Measurements from ENCODE around the gene LPP. TPM values are rescaled to one million over a fixed set of nuclear protein-coding genes. Genes with fewer than 3 reads are reported as not detected.

LPP gene
- total and polyA plus RNA-seq, 2 of the 4 experiments (the other 2 are of a cell fraction), result 16.0 to 130 TPM

GRCh38 chr3:188342991-188343732 lies 189.2 kb downstream of the LPP start:
- CTCF ChIA-PET, result interaction anchor here (0.7 kb wide), 1 partner anchor 9 kb away, joined by 3 read pairs; no protein-coding TSS in a partner anchor
- POLR2A ChIA-PET (ENCODE audit: unreplicated experiment), result no interaction called here
- no TSS peak for BruUV-seq (replicated peaks)

More at GRCh38 chr3:188342991-188343732, 189.2 kb downstream of the LPP start:
- in situ Hi-C loops (cut with MboI; ENCODE audit: low sequenced_read_pairs) (no loop called here), dilution Hi-C loops (cut with HindIII; ENCODE audit: low sequenced_read_pairs, unreplicated experiment) (no loop called here), intact Hi-C loops (cut with micrococcal nuclease) (loop anchor here (10.0 kb wide), 1 partner anchor 612 kb away; no protein-coding TSS in a partner anchor)
- no peak overlapping the region for H4K91ac ChIP-seq (ENCODE audit: insufficient read depth, low read depth, low read length)
- no peak overlapping the region for H3K27ac ChIP-seq (ENCODE audit: insufficient read depth, low read length)
- no peak overlapping the region for H4K5ac ChIP-seq (ENCODE audit: low read depth, low read length)
- no peak overlapping the region for H3K9ac ChIP-seq (ENCODE audit: low read depth, low read length)
- H2BK15ac ChIP-seq (ENCODE audit: low read depth, low read length), result no peak overlapping the region
- H3K14ac ChIP-seq (replicated peaks; ENCODE audit: low read depth, low read length), result no peak overlapping the region
- H2BK5ac ChIP-seq (ENCODE audit: low read depth, low read length, poor library complexity, severe bottlenecking), result no peak overlapping the region
- H3K4me1 ChIP-seq (ENCODE audit: control insufficient read depth, insufficient read depth, low read length), result peaks cover 12% of the 10 kb centered on the region; the same call in 1 of the 2 replicates
- H3K4me3 ChIP-seq (ENCODE audit: insufficient read depth, low read depth, low read length), result no peak overlapping the region
- no peak overlapping the region for H3K23ac ChIP-seq (ENCODE audit: low read depth, low read length)
- H3K79me1 ChIP-seq (ENCODE audit: low read depth in 1 of 2, low read length in 2 of 2), result peaks cover 55 to 77% of the 10 kb centered on the region in 2 experiments
- no peak overlapping the region for H3K18ac ChIP-seq (ENCODE audit: low read depth, low read length)
- peaks cover 19% of the 10 kb centered on the region for H3K9me1 ChIP-seq (ENCODE audit: insufficient read depth, low read length)
- H2AK9ac ChIP-seq (replicated peaks; ENCODE audit: low read depth, low read length, poor library complexity), result no peak overlapping the region
- no peak overlapping the region for H2AFZ ChIP-seq (replicated peaks; ENCODE audit: low read length, poor library complexity)
- H4K20me1 ChIP-seq (ENCODE audit: insufficient read depth, low read length), result peaks cover 50% of the 10 kb centered on the region
- no peak for ATAC-seq (ENCODE audit: low read depth)
- no CpG with 5 or more reads among the region's 9 CpGs for WGBS, 2 experiments (ENCODE audit: extremely low coverage in 2 of 2, insufficient read length in 1 of 2)
- peaks cover 8% of the 10 kb centered on the region for H3K36me3 ChIP-seq (ENCODE audit: control insufficient read depth, insufficient read depth, low read length)
- no peak overlapping the region for H4K8ac ChIP-seq (ENCODE audit: low read depth in 2 of 2, low read length in 2 of 2)
- no peaks in the 10 kb centered on the region for H3K27me3 ChIP-seq (ENCODE audit: control insufficient read depth, insufficient read depth, low read length)
- H3K4ac ChIP-seq (ENCODE audit: low read depth, low read length), result no peak overlapping the region
- no peak overlapping the region for H3K56ac ChIP-seq (ENCODE audit: extremely low read depth, insufficient read depth, low read length)
- H3K4me2 ChIP-seq (ENCODE audit: low read depth, low read length), result no peak overlapping the region
- H2AK5ac ChIP-seq (ENCODE audit: low read depth, low read length), result no peak overlapping the region
- no peaks in the 10 kb centered on the region for H3K9me3 ChIP-seq (ENCODE audit: control insufficient read depth, insufficient read depth, low read length)
- H2BK20ac ChIP-seq (ENCODE audit: low read depth, low read length), result no peak overlapping the region
- no peak overlapping the region for H2BK120ac ChIP-seq (ENCODE audit: low read depth, low read length)
- DNase-seq, result no peak
- TF ChIP-seq MAFK (IDR thresholded peaks at IDR 0.05; ENCODE audit: low read depth, low read length), result no peak
- no peak for TF ChIP-seq CEBPB (IDR thresholded peaks at IDR 0.05; ENCODE audit: low read depth, low read length)
- TF ChIP-seq RCOR1 (IDR thresholded peaks at IDR 0.05; ENCODE audit: insufficient replicate concordance, low read length), result no peak
- TF ChIP-seq MXI1 (IDR thresholded peaks at IDR 0.05; ENCODE audit: borderline replicate concordance, low read depth, low read length), result no peak
- TF ChIP-seq RAD21 (IDR thresholded peaks at IDR 0.05; ENCODE audit: low read length), result no peak
- TF ChIP-seq CTCF (conservative IDR thresholded peaks at IDR 0.05; ENCODE audit: low read depth, low read length), result no peak
- no peak for TF ChIP-seq CHD1 (IDR thresholded peaks at IDR 0.05; ENCODE audit: low read depth, low read length)
- no peak for TF ChIP-seq SMC3 (IDR thresholded peaks at IDR 0.05; ENCODE audit: low read depth, low read length)
- TF ChIP-seq USF2 (IDR thresholded peaks at IDR 0.05; ENCODE audit: low read depth, low read length), result no peak
